Astrocyte (in vitro differentiated cells and primary cell): ENCODE results near the gene TMEM92. TPM values are rescaled to one million over a fixed set of nuclear protein-coding genes. Genes with fewer than 3 reads are reported as not detected.

ENCODE experiments used
- DNase-seq: peaks from one replicate; pipeline ENCODE4 v3.0.0-alpha.2; 2010; ENCODE audit warnings: low read depth
- FAIRE-seq: peaks from 2 replicates; lab custom pipeline; 2011; peaks lifted over from hg19 to GRCh38; lab: Jason Lieb, UNC
- H2AFZ ChIP-seq: 2 replicates; pipeline ENCODE4 v1.6.0; 2012; ENCODE audit warnings: low read depth, low read length, inconsistent platforms
- H3K27ac ChIP-seq: 2 replicates; pipeline ENCODE4 v1.5.1; 2011; ENCODE audit warnings: low read depth, low read length, inconsistent platforms
- H3K27me3 ChIP-seq: 2 replicates; pipeline ENCODE4 v1.6.0; 2011; ENCODE audit warnings: low read length, inconsistent platforms; ENCODE audit not compliant: insufficient read depth
- H3K36me3 ChIP-seq: 2 replicates; pipeline ENCODE4 v1.5.1; 2011; ENCODE audit warnings: low read length, inconsistent platforms; ENCODE audit not compliant: insufficient read depth
- H3K4me1 ChIP-seq: 2 replicates; pipeline ENCODE4 v1.5.1; 2011; ENCODE audit warnings: low read length, inconsistent platforms; ENCODE audit not compliant: insufficient read depth
- H3K4me2 ChIP-seq: 2 replicates; pipeline ENCODE4 v1.6.0; 2012; ENCODE audit warnings: low read length, inconsistent platforms
- H3K4me3 ChIP-seq: 2 replicates; pipeline ENCODE4 v1.5.1; 2011; ENCODE audit warnings: low read depth, mild to moderate bottlenecking, low read length, inconsistent platforms; ENCODE audit not compliant: insufficient read depth
- H3K79me2 ChIP-seq: 2 replicates; pipeline ENCODE4 v1.6.0; 2012; ENCODE audit warnings: mild to moderate bottlenecking, low read length, inconsistent platforms; ENCODE audit not compliant: insufficient read depth
- H3K9ac ChIP-seq: 2 replicates; pipeline ENCODE4 v1.6.0; 2012; ENCODE audit warnings: mild to moderate bottlenecking, low read length, inconsistent platforms
- H3K9me3 ChIP-seq: 2 replicates; pipeline ENCODE4 v1.5.1; 2012; ENCODE audit warnings: low read depth, mild to moderate bottlenecking, low read length, inconsistent platforms; ENCODE audit not compliant: insufficient read depth
- H4K20me1 ChIP-seq: 2 replicates; pipeline ENCODE4 v1.6.0; 2012; ENCODE audit warnings: low read length, inconsistent platforms; ENCODE audit not compliant: insufficient read depth
- H3K27ac Mint-ChIP-seq: one replicate; pipeline ENCODE4 v1.8.0; 2021; ENCODE audit warnings: mild to moderate bottlenecking, mixed read lengths; ENCODE audit not compliant: unreplicated experiment
- H3K27me3 Mint-ChIP-seq: one replicate; pipeline ENCODE4 v1.8.0; 2021; ENCODE audit warnings: low read depth, mixed read lengths; ENCODE audit not compliant: unreplicated experiment
- H3K36me3 Mint-ChIP-seq: one replicate; pipeline ENCODE4 v1.8.0; 2021; ENCODE audit warnings: low read depth, mixed read lengths; ENCODE audit not compliant: unreplicated experiment
- H3K4me1 Mint-ChIP-seq: one replicate; pipeline ENCODE4 v1.8.0; 2021; ENCODE audit warnings: low read depth, mixed read lengths; ENCODE audit not compliant: unreplicated experiment
- H3K4me3 Mint-ChIP-seq: one replicate; pipeline ENCODE4 v1.8.0; 2021; ENCODE audit warnings: mild to moderate bottlenecking, moderate library complexity, mixed read lengths; ENCODE audit not compliant: unreplicated experiment
- H3K9me3 Mint-ChIP-seq: one replicate; pipeline ENCODE4 v1.8.0; 2021; ENCODE audit warnings: mild to moderate bottlenecking, mixed read lengths; ENCODE audit not compliant: unreplicated experiment
- CTCF ChIP-seq: IDR thresholded peaks from 2 replicates; pipeline ENCODE4 v1.5.1; 2011; ENCODE audit warnings: low read depth, mild to moderate bottlenecking, inconsistent platforms, low read length, moderate library complexity; ENCODE audit not compliant: insufficient read depth
- EZH2 ChIP-seq: IDR thresholded peaks from 2 replicates; pipeline ENCODE4 v1.6.1; 2012; ENCODE audit warnings: mild to moderate bottlenecking, low read length, inconsistent platforms; ENCODE audit not compliant: insufficient read depth
- total RNA-seq: library from RNA; stranded (reverse); gene quantifications from 2 replicates; pipeline ENCODE4 v1.2.1, GENCODE V29; 2021

The TMEM92 gene
- total RNA-seq, 1 donor from 2014 or later, result 18.3 TPM

- Mint-ChIP-seq H3K36me3 (no peaks in the 10 kb centered on the region), H3K4me3 (no peak overlapping the region), H3K27me3 (peaks cover 32% of the 10 kb centered on the region), H3K4me1 (no peaks in the 10 kb centered on the region), H3K9me3 (no peaks in the 10 kb centered on the region), H3K27ac (no peak overlapping the region)
- no peaks in the 10 kb centered on the region for H3K36me3 ChIP-seq
- FAIRE-seq, result no peak
- no peak overlapping the region for H3K9ac ChIP-seq
- no peak for DNase-seq
- TF ChIP-seq CTCF (no peak), EZH2 (no peak)
- H3K9me3 ChIP-seq, result no peaks in the 10 kb centered on the region
- no peaks in the 10 kb centered on the region for H4K20me1 ChIP-seq
- H3K79me2 ChIP-seq, result no peaks in the 10 kb centered on the region
- H3K27ac ChIP-seq, result no peak overlapping the region
- H2AFZ ChIP-seq, result no peak overlapping the region
- H3K4me2 ChIP-seq, result no peak overlapping the region
- peaks cover 10% of the 10 kb centered on the region for H3K4me1 ChIP-seq
- no peaks in the 10 kb centered on the region for H3K27me3 ChIP-seq
- H3K4me3 ChIP-seq, result no peak overlapping the region
Observed at GRCh38 chr17:50326831-50327364, 52.6 kb downstream of the TMEM92 start.

GRCh38 chr17:50328363-50329325 lies 54.4 kb downstream of the TMEM92 start:
- no peak overlapping the region for H3K9ac ChIP-seq
- H3K27ac ChIP-seq, result no peak overlapping the region
- DNase-seq (no peak), FAIRE-seq (no peak)
- no peak overlapping the region for H3K4me2 ChIP-seq
- no peaks in the 10 kb centered on the region for H3K79me2 ChIP-seq
- no peak for TF ChIP-seq CTCF
- H3K27me3 Mint-ChIP-seq, result peaks cover 40% of the 10 kb centered on the region
- H3K4me3 ChIP-seq, result no peak overlapping the region
- H4K20me1 ChIP-seq, result no peaks in the 10 kb centered on the region
- H2AFZ ChIP-seq, result no peak overlapping the region
- no peaks in the 10 kb centered on the region for H3K4me1 Mint-ChIP-seq
- no peaks in the 10 kb centered on the region for H3K36me3 ChIP-seq
- peaks cover 13% of the 10 kb centered on the region for H3K4me1 ChIP-seq
- no peak overlapping the region for H3K4me3 Mint-ChIP-seq
- H3K27me3 ChIP-seq, result no peaks in the 10 kb centered on the region
- H3K9me3 ChIP-seq, result no peaks in the 10 kb centered on the region
- no peak overlapping the region for H3K27ac Mint-ChIP-seq
- H3K9me3 Mint-ChIP-seq, result no peaks in the 10 kb centered on the region
- H3K36me3 Mint-ChIP-seq, result peaks cover 1% of the 10 kb centered on the region

GRCh38 chr17:50329716-50330115 lies 55.5 kb downstream of the TMEM92 start:
- Histone ChIP-seq H2AFZ (no peak overlapping the region), H3K27ac (no peak overlapping the region), H3K4me2 (no peak overlapping the region), H3K79me2 (no peaks in the 10 kb centered on the region), H3K27me3 (no peaks in the 10 kb centered on the region), H3K36me3 (no peaks in the 10 kb centered on the region), H3K9ac (no peak overlapping the region), H3K4me1 (peaks cover 13% of the 10 kb centered on the region), H3K9me3 (no peaks in the 10 kb centered on the region), H3K4me3 (no peak overlapping the region), H4K20me1 (no peaks in the 10 kb centered on the region)
- TF ChIP-seq EZH2, result no peak
- TF ChIP-seq CTCF, result no peak
- Mint-ChIP-seq H3K4me1 (peaks cover 1% of the 10 kb centered on the region), H3K36me3 (peaks cover 1% of the 10 kb centered on the region), H3K27ac (no peak overlapping the region), H3K9me3 (no peaks in the 10 kb centered on the region), H3K4me3 (no peak overlapping the region), H3K27me3 (peaks cover 36% of the 10 kb centered on the region)
- no peak for DNase-seq
- no peak for FAIRE-seq
